Right lobe of liver (tissue), 4 donors: Measurements from ENCODE around the gene DYNC1LI2.

Experiments used
- CTCF ChIP-seq, 4 donors: fragments of 200-600 bp in 3 of 4; fragments of 450-650 bp in 1 of 4; IDR thresholded peaks; one replicate each; pipeline versions ENCODE4 v1.5.1 to v1.8.0; 2016 to 2022; ENCODE audit warnings: antibody characterized with exemption in 4 of 4, mild to moderate bottlenecking in 2 of 4
- POLR2A ChIP-seq: fragments of 450-650 bp; IDR thresholded peaks from one replicate; pipeline ENCODE4 v1.6.1; 2017; ENCODE audit warnings: antibody characterized with exemption, mild to moderate bottlenecking
- donor health status: DM: no; HTN: no; CAD: no.
- donor health status: DM: no; HTN: no; CAD: no.
- donor health status: DM: no; HTN: yes; CAD: no.

- TF ChIP-seq CTCF (IDR thresholded peaks at IDR 0.05) (no peak), POLR2A (no peak)
Measured at GRCh38 chr16:66682271-66682670, 69.1 kb downstream of the DYNC1LI2 start.
